ENCODE results near the gene CLDN11.

The CLDN11 gene

GRCh38 chr3:170473358-170473757 is 54.7 kb downstream of the CLDN11 start:
- no peak for DNase-seq

DNA sequence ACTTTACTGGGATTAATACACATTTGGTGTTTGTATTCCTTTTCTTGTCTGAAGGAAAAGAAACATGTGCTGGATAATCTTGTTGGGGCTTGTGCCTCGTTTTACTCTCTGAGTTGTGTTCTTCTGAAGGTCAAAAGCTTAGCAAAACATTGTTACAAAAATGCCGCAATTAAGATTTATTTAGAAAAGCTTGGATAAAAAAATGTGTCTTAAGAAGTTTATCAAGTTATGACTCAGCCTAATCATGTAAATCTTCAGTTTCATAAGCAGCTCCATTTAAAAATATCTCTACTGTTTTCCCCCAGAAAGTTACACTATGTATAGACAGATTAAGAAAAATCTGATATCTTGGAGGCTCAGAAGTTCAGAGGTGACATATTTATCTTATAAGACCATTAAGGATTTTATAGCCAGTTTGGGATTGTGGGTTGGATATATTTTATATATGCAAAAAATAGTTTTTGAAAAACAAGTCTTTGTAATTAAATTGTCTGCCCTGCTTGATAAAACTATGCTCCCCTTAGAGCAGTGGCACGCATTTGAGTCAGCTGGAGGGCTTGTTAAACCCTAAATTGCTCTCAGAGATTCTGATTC is 56.5 kb downstream of the CLDN11 start:
- no peak for DNase-seq

- DNase-seq, result no peak
Measured at GRCh38 chr3:170476291-170476690, 57.6 kb downstream of the CLDN11 start.

GRCh38 chr3:170477395-170477794 is 58.7 kb downstream of the CLDN11 start:
- no peak for DNase-seq

GRCh38 chr3:170480111-170480510 is 61.4 kb downstream of the CLDN11 start:
- no peak for DNase-seq

GRCh38 chr3:170482199-170482598 is 63.5 kb downstream of the CLDN11 start:
- DNase-seq, result no peak

- DNase-seq, result no peak
Measured at GRCh38 chr3:170483485-170484262, 65.0 kb downstream of the CLDN11 start.
